ENCODE results near the gene TEX264. TPM values are rescaled to one million over a fixed set of nuclear protein-coding genes. Genes with fewer than 3 reads are reported as not detected.

TEX264 gene
- total RNA-seq, 2 experiments from 2014 or later: 49.3 to 49.8 TPM

DNA sequence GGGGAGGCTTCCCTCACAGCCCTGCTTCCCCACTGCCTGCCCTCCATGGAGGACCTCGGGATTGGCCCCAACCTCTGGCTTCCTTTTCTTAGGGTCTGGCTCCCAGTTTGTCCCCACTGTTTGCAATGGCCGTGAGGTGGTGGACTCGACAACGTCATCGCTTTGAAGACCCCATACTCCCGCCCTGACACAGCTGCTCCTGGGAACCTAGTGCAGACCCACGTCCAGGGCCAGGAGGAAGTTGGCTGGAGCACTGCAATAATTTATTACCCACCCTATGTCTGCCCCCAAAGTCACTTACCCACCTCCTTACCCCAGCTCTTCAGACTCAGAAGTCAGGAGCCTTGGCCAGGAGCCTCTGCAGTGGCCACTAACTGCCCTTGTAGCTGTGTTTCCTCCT lies 46.9 kb downstream of the TEX264 start:
- H3K27me3 Mint-ChIP-seq: no peaks in the 10 kb centered on the region
- POLR2A ChIA-PET: no interaction called here
- H3K4me3 Mint-ChIP-seq: no peak overlapping the region
- no peak overlapping the region for H3K27ac Mint-ChIP-seq
- DNase-seq: peak; percentile 15
- H3K9me3 Mint-ChIP-seq: no peaks in the 10 kb centered on the region
- H3K36me3 Mint-ChIP-seq: no peaks in the 10 kb centered on the region
- peaks cover 27% of the 10 kb centered on the region for H3K4me1 Mint-ChIP-seq
- no peak for ATAC-seq (ENCODE audit: low read depth)

DNA sequence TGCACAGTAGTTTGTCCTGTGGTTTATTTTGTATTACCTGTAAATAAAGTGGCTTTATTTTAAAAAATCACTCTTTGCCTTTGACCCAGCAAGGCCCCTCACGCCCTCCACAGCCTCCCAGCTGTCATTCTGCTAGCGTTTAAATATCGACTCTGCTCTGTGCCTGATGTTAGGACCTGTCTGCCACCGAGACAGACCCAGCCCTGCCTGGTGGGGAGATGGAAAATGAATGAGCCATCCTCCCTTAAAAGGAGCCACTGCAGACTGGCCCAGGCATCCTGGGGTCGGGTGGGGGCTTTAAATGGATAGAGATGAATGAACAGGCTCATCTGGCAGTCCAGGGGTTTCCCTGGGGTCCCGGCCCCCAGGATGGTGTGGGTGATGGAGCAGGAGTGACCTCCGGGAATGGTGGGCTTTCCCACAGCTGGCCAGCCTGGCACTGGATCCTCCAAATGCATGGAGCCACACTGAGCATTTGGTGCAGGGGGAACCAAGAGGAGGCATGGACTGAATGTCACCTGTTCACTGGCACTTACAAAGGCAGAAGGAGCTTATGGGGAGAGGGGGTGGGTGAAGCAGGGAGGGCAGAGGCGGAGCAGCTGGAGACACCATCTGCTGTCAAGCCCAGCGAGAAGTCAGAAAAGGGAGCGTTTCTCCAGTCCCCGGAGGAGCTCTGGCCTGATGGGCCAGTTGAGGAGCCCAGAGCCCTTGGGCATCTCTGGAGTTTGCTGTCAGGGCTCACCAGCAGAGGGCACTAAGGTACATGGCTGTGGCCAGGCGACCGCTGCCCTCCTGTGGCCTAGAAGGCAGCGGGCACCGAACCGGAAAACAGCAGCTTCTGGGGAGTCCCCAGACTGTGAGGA lies 47.7 kb downstream of the TEX264 start:
- Mint-ChIP-seq H3K4me3 (no peak overlapping the region), H3K36me3 (no peaks in the 10 kb centered on the region), H3K27ac (peak overlapping the region; percentile 6), H3K27me3 (no peaks in the 10 kb centered on the region), H3K9me3 (no peaks in the 10 kb centered on the region), H3K4me1 (peaks cover 27% of the 10 kb centered on the region)
- POLR2A ChIA-PET: interaction anchor here (0.9 kb wide), 1 partner anchor 49 kb away, joined by 3 read pairs; no protein-coding TSS in a partner anchor
- ATAC-seq (ENCODE audit: low read depth) (peak; percentile 89), DNase-seq (peak; percentile 76)

DNA sequence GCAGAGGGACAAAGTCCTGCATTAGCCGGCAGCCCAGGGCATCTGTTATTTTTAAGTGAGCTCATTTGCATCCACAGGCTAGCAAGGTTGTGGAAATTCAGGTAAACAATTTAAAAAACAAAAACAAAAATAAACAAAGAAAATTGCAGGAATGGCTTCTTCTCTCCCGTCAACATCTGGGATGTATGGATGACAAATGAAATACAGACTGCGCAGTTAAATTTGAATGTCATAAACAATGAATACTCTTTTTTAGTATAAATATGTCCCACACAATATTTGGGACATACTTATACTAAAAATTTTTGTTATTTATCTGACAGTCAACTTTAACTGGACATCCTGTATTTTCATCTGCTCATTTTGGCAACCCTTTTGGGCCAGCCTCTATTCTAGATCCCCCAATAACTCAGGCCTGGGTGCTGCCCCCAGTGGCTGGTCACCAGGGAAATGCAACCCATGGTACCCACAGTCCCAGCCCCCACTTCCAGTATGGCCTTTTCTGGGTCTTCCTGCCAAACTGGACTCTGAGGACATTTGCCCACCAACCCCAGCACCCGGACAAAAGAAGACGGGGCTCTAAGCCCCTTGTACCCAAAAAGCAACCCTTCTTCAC lies 48.5 kb downstream of the TEX264 start:
- Mint-ChIP-seq H3K27me3 (no peaks in the 10 kb centered on the region), H3K27ac (no peak overlapping the region), H3K36me3 (no peaks in the 10 kb centered on the region), H3K9me3 (no peaks in the 10 kb centered on the region), H3K4me3 (no peak overlapping the region), H3K4me1 (peaks cover 24% of the 10 kb centered on the region)
- ATAC-seq (ENCODE audit: low read depth): no peak
- POLR2A ChIA-PET: interaction anchor here (0.9 kb wide), 1 partner anchor 49 kb away, joined by 3 read pairs; no protein-coding TSS in a partner anchor
- DNase-seq: peak; percentile 23

DNA sequence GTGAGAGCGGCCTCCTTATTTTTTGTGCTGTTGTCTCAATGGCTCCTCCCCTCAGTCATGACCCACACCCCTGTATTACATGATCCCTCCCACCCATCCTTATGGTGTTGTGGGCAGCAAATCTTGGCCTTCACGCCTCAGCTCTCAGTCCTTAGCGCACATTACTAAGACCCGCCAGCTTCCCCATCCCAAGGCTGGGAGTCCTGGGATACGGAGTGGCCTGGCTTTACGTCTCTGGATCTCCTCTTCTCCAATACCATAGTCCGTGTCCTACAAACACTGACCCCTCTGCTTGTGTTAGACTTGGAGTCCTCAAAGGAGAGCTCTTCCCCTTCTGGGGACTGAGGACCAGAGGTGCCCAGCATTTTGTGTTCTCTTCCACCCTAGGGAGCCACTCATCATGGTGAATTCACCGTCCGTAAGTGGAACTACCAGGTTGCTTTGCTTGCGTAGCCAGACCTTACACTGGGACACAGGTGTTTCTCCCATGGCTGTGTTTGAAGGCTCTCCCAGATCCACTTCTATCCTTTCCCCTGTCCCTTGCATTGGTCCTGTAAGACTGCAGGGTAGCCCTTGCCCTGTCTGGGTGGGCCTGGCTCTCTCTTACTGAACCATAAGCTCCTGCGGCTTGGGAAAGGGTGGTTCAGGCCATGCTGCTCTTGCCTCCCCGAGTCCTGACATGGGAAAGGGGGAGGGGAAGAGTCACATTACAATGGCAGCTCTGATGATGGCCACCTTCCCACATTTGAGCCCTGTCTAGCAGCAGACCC lies 49.4 kb downstream of the TEX264 start:
- ATAC-seq (ENCODE audit: low read depth) (no peak), DNase-seq (peak; percentile 25)
- peaks cover 22% of the 10 kb centered on the region for H3K4me1 Mint-ChIP-seq
- no peaks in the 10 kb centered on the region for H3K9me3 Mint-ChIP-seq
- no peak overlapping the region for H3K27ac Mint-ChIP-seq
- H3K4me3 Mint-ChIP-seq: no peak overlapping the region
- POLR2A ChIA-PET: interaction anchor here (1.2 kb wide), 1 partner anchor 14 kb away, joined by 3 read pairs; no protein-coding TSS in a partner anchor
- no peaks in the 10 kb centered on the region for H3K27me3 Mint-ChIP-seq
- H3K36me3 Mint-ChIP-seq: no peaks in the 10 kb centered on the region

GRCh38 chr3:51721062-51721745 lies 50.2 kb downstream of the TEX264 start:
- peak overlapping the region; percentile 33 for H3K4me3 Mint-ChIP-seq
- H3K27me3 Mint-ChIP-seq: no peaks in the 10 kb centered on the region
- ATAC-seq (ENCODE audit: low read depth): no peak
- POLR2A ChIA-PET: interaction anchor here (1.2 kb wide), 1 partner anchor 13 kb away, joined by 3 read pairs; no protein-coding TSS in a partner anchor
- H3K9me3 Mint-ChIP-seq: no peaks in the 10 kb centered on the region
- H3K4me1 Mint-ChIP-seq: peaks cover 22% of the 10 kb centered on the region
- peak; percentile 20 for DNase-seq
- H3K27ac Mint-ChIP-seq: peak overlapping the region; percentile 74
- no peaks in the 10 kb centered on the region for H3K36me3 Mint-ChIP-seq

DNA sequence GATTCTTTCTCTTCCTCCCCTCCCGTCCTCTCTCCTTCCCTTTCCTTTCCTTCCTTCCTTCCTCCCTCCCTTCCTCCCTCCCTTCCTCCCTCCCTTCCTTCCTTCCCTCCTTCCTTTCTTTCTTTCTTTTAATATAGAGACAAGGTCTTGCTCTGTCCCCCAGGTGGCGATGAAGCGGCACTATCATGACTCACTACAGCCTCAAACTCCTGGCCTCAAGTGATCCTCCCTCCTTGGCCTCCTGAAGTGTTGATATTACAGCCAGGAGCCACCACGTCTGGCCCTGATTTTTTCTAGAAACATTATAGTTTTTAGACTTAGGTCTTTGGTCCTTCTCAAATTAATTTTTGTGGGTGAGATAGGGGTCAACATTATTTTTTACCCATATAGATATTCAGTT lies 51.3 kb downstream of the TEX264 start:
- Mint-ChIP-seq H3K9me3 (no peaks in the 10 kb centered on the region), H3K27me3 (no peaks in the 10 kb centered on the region), H3K27ac (no peak overlapping the region), H3K4me3 (no peak overlapping the region), H3K36me3 (no peaks in the 10 kb centered on the region), H3K4me1 (peaks cover 22% of the 10 kb centered on the region)
- POLR2A ChIA-PET: no interaction called here
- DNase-seq: peak; percentile 30
- no peak for ATAC-seq (ENCODE audit: low read depth)

GRCh38 chr3:51727500-51727899 lies 56.4 kb downstream of the TEX264 start:
- Mint-ChIP-seq H3K36me3 (peaks cover 1% of the 10 kb centered on the region), H3K27ac (no peak overlapping the region), H3K4me3 (no peak overlapping the region), H3K9me3 (no peaks in the 10 kb centered on the region), H3K27me3 (no peaks in the 10 kb centered on the region), H3K4me1 (peaks cover 22% of the 10 kb centered on the region)
- DNase-seq (no peak), ATAC-seq (ENCODE audit: low read depth) (no peak)
- POLR2A ChIA-PET: interaction anchor here (0.5 kb wide), 1 partner anchor 227 kb away, joined by 5 read pairs; no protein-coding TSS in a partner anchor

DNA sequence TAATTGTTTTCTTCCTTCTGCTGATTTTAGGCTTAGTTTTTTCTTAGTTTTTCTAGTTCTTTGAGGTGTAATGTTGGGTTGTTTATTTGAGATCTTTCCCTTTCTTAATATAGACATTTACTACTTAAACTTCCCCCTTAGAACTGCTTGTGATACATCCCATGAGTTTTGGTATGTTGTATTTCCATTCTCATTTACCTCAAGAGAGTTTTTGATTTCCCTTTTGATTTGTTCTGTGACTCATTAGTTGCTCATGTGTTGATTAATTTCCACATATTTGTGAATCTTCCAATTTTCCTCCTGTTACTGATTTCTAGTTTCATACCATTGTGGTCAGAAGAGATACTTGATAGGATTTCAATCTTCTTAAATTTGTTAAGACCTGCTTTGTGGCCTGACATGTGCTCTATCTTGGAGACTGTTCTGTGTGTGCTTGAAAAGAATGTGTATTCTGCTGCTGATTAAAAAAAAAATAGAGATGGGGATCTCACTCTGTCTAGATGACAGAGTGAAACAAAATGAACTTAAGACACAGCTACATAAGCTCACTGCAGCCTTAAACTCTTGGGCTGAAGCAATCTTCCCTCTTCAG lies 58.1 kb downstream of the TEX264 start:
- no peak overlapping the region for H3K27ac Mint-ChIP-seq
- H3K4me1 Mint-ChIP-seq: peaks cover 30% of the 10 kb centered on the region
- no peak overlapping the region for H3K4me3 Mint-ChIP-seq
- POLR2A ChIA-PET: no interaction called here
- no peak for ATAC-seq (ENCODE audit: low read depth)
- H3K27me3 Mint-ChIP-seq: no peaks in the 10 kb centered on the region
- H3K9me3 Mint-ChIP-seq: peaks cover 1% of the 10 kb centered on the region
- DNase-seq: no peak
- peaks cover 4% of the 10 kb centered on the region for H3K36me3 Mint-ChIP-seq

DNA sequence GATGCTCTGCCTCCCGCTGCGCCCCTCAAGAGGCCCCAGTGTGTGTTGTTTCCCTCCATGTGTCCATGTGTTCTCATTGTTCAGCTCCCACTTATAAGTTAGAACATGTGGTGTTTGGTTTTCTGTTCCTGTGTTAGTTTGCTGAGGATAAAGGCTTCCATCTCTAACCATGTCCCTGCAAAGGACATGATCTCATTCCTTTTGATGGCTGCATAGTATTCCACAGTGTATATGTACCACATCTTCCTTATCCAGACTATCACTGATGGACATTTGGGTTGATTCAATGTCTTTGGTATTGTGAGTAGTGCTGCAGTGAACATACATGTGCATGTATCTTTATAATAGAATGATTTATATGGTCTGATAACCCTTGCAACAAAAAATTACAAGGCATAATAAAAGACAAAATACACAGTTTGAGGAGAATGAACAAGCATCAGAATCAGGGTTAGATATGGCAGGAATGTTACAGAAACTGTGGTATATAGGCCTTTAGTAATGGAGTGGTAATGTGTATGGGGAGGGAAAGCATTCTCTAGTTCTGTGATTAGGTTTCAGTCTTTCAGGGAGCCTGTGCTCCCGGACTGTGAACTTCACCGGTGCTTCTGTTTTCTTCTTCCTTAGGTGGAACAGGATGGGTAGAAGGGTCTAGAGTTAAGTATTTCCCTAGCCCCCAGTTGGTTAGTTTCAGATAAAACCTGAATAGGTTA lies 63.0 kb downstream of the TEX264 start:
- H3K27me3 Mint-ChIP-seq: peaks cover 2% of the 10 kb centered on the region
- POLR2A ChIA-PET: interaction anchor here (0.5 to 1.6 kb wide), 4 partner anchors 13 to 68 kb away, joined by 3 to 7 read pairs (median 3); no protein-coding TSS in a partner anchor
- H3K27ac Mint-ChIP-seq: peak overlapping the region; percentile 74
- H3K4me1 Mint-ChIP-seq: peaks cover 38% of the 10 kb centered on the region
- H3K4me3 Mint-ChIP-seq: peak overlapping the region; percentile 55
- ATAC-seq (ENCODE audit: low read depth) (peak; percentile 60), DNase-seq (no peak)
- peaks cover 1% of the 10 kb centered on the region for H3K9me3 Mint-ChIP-seq
- peaks cover 3% of the 10 kb centered on the region for H3K36me3 Mint-ChIP-seq

DNA sequence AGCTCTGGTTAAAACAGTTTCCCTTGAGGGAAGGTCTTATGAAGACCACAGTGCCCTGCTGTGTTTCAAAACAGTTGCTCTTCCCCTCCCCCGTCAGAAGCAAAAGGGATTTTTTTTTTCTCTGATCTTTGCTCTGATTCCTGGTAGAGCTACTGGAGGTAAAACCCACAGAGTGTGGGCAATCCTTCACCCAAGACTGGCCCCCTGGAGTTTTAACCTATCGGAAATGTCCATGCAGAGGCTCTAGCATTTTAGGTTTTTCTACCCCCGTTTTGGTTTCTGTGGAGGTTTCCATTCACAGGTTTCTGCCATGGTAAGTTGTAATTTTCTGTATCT lies 63.5 kb downstream of the TEX264 start:
- POLR2A ChIA-PET: interaction anchor here (0.5 to 1.6 kb wide), 5 partner anchors 14 to 67 kb away, joined by 3 to 7 read pairs (median 3); no protein-coding TSS in a partner anchor
- peaks cover 6% of the 10 kb centered on the region for H3K36me3 Mint-ChIP-seq
- H3K9me3 Mint-ChIP-seq: peaks cover 1% of the 10 kb centered on the region
- peaks cover 35% of the 10 kb centered on the region for H3K4me1 Mint-ChIP-seq
- no peak for DNase-seq
- ATAC-seq (ENCODE audit: low read depth): peak; percentile 98
- peaks cover 2% of the 10 kb centered on the region for H3K27me3 Mint-ChIP-seq
- peak overlapping the region; percentile 55 for H3K4me3 Mint-ChIP-seq
- peak overlapping the region; percentile 74 for H3K27ac Mint-ChIP-seq

- ATAC-seq (ENCODE audit: low read depth) (no peak), DNase-seq (no peak)
- Mint-ChIP-seq H3K9me3 (peaks cover 1% of the 10 kb centered on the region), H3K36me3 (peaks cover 6% of the 10 kb centered on the region), H3K4me3 (peak overlapping the region; percentile 55), H3K4me1 (peaks cover 32% of the 10 kb centered on the region), H3K27me3 (peaks cover 2% of the 10 kb centered on the region), H3K27ac (peak overlapping the region; percentile 74)
- POLR2A ChIA-PET: interaction anchor here (0.7 to 1.6 kb wide), 2 partner anchors 49 to 65 kb away, joined by 3 to 7 read pairs; no protein-coding TSS in a partner anchor
Measured at GRCh38 chr3:51735039-51735438, 64.0 kb downstream of the TEX264 start.

DNA sequence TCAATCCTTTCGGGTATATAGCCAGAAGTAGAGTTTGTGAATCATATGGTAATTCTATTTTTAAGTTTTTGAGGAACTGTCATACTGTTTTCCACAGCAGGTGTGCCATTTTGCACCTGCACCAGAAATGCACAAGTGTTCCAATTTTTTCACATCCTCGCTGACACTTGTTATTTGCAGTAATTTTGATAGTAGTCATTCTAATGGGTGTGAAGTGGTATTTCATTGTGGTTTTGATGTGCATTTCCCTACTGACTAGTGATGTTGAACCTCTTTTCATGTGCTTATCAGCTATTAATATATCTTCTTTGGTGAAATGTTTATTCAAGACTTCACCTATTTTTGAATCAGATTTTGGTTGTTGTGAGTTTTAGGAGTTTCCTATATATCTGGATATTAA lies 64.9 kb downstream of the TEX264 start:
- ATAC-seq (ENCODE audit: low read depth): no peak

More for the DNA sequence above, 64.9 kb downstream of the TEX264 start:
- peaks cover 6% of the 10 kb centered on the region for H3K36me3 Mint-ChIP-seq
- no peak overlapping the region for H3K27ac Mint-ChIP-seq
- POLR2A ChIA-PET: no interaction called here
- H3K27me3 Mint-ChIP-seq: peaks cover 2% of the 10 kb centered on the region
- peaks cover 1% of the 10 kb centered on the region for H3K9me3 Mint-ChIP-seq
- peaks cover 30% of the 10 kb centered on the region for H3K4me1 Mint-ChIP-seq
- no peak overlapping the region for H3K4me3 Mint-ChIP-seq
- no peak for DNase-seq

Data from activated naive CD8-positive, alpha-beta T cell treated with anti-CD3 and anti-CD28 coated beads, Interleukin-2, amount 10 ng/mL, durations not matched to agents 7 days and 5 days (primary cell).